WTC11 (cell line): Measurements from ENCODE around the gene BHLHE23. TPM values are rescaled to one million over a fixed set of nuclear protein-coding genes. Genes with fewer than 3 reads are reported as not detected.

Source experiments
- ATAC-seq: fragments of 200-7000 bp; cut with Tn5 transposase; 2 replicates; pipeline ENCODE4 v1.10.0; 2021; ENCODE audit warnings: mild to moderate bottlenecking, moderate library complexity
- CTCF ChIA-PET: fragments of 300-600 bp; sonication (Branson Sonifier 250); formaldehyde crosslinking; loops from one replicate; lab custom pipeline; 2021; ENCODE audit warnings: antibody characterized with exemption; lab: Charles Lee
- POLR2A ChIA-PET: fragments of 350-600 bp; sonication (Branson Sonifier 250); formaldehyde crosslinking; loops from one replicate; lab custom pipeline; 2021; ENCODE audit warnings: antibody characterized with exemption; lab: Charles Lee
- DNase-seq: peaks from one replicate; pipeline ENCODE4 v3.0.0; 2021; ENCODE audit warnings: low spot score
- H3K27ac Mint-ChIP-seq: 2 replicates; pipeline ENCODE4 v1.8.0; 2021; ENCODE audit warnings: mixed read lengths
- H3K27me3 Mint-ChIP-seq: 2 replicates; pipeline ENCODE4 v1.8.0; 2021; ENCODE audit warnings: low read depth, mild to moderate bottlenecking, moderate library complexity, mixed read lengths
- H3K36me3 Mint-ChIP-seq: 2 replicates; pipeline ENCODE4 v1.8.0; 2021; ENCODE audit warnings: mixed read lengths
- H3K4me1 Mint-ChIP-seq: 2 replicates; pipeline ENCODE4 v1.8.0; 2022; ENCODE audit warnings: mixed read lengths
- H3K4me3 Mint-ChIP-seq: 2 replicates; pipeline ENCODE4 v1.8.0; 2021; ENCODE audit warnings: mild to moderate bottlenecking, moderate library complexity, mixed read lengths
- H3K9me3 Mint-ChIP-seq: 2 replicates; pipeline ENCODE4 v1.8.0; 2021; ENCODE audit warnings: mixed read lengths
- GABPB1 ChIP-seq: sonication (generic); formaldehyde crosslinking; IDR thresholded peaks from 2 replicates; pipeline ENCODE4 v1.8.1; 2023; ENCODE audit warnings: mild to moderate bottlenecking, missing genetic modification reagents
- HMGA2 ChIP-seq: fragments of 250-450 bp; sonication (Bioruptor Pico); IDR thresholded peaks from 2 replicates; pipeline ENCODE4 v1.4.0; 2021; ENCODE audit warnings: mild to moderate bottlenecking, moderate library complexity
- KAT7 ChIP-seq: sonication (generic); formaldehyde crosslinking; IDR thresholded peaks from 2 replicates; pipeline ENCODE4 v1.8.1; 2023; ENCODE audit warnings: missing genetic modification reagents, mild to moderate bottlenecking, borderline replicate concordance
- NFE2L1 ChIP-seq: sonication (generic); formaldehyde crosslinking; IDR thresholded peaks from 2 replicates; pipeline ENCODE4 v1.8.1; 2023; ENCODE audit warnings: missing genetic modification reagents
- NFYB ChIP-seq: sonication (generic); formaldehyde crosslinking; conservative IDR thresholded peaks from 2 replicates; pipeline ENCODE4 v1.8.0; 2022; ENCODE audit warnings: low read depth, missing genetic modification reagents
- NR1H2 ChIP-seq: sonication (generic); formaldehyde crosslinking; IDR thresholded peaks from 2 replicates; pipeline ENCODE4 v1.9.0; 2021; ENCODE audit warnings: mild to moderate bottlenecking, moderate library complexity, missing genetic modification reagents
- NR3C1 ChIP-seq: sonication (generic); formaldehyde crosslinking; conservative IDR thresholded peaks from 2 replicates; pipeline ENCODE4 v1.8.1; 2023; ENCODE audit warnings: low read depth, mild to moderate bottlenecking, missing genetic modification reagents
- OVOL2 ChIP-seq: fragments of 250-450 bp; sonication (Bioruptor Pico); IDR thresholded peaks from 2 replicates; pipeline ENCODE4 v1.9.0; 2021; ENCODE audit warnings: mild to moderate bottlenecking, borderline replicate concordance
- SP1 ChIP-seq: sonication (generic); formaldehyde crosslinking; conservative IDR thresholded peaks from 2 replicates; pipeline ENCODE4 v1.8.1; 2022; ENCODE audit warnings: missing genetic modification reagents
- TEAD4 ChIP-seq: sonication (generic); formaldehyde crosslinking; IDR thresholded peaks from 2 replicates; pipeline ENCODE4 v1.8.0; 2022; ENCODE audit warnings: mild to moderate bottlenecking, missing genetic modification reagents
- ZNF263 ChIP-seq: sonication (generic); formaldehyde crosslinking; IDR thresholded peaks from 2 replicates; pipeline ENCODE4 v1.8.1; 2022; ENCODE audit warnings: low read depth, mild to moderate bottlenecking, moderate library complexity, missing genetic modification reagents
- ZNF317 ChIP-seq: sonication (generic); formaldehyde crosslinking; IDR thresholded peaks from 2 replicates; pipeline ENCODE4 v1.8.1; 2023; ENCODE audit warnings: low read depth, mild to moderate bottlenecking, moderate library complexity, missing genetic modification reagents, borderline replicate concordance
- ZNF416 ChIP-seq: fragments of 250-450 bp; sonication (Bioruptor Pico); IDR thresholded peaks from 2 replicates; pipeline ENCODE4 v1.9.0; 2021; ENCODE audit warnings: mild to moderate bottlenecking, inconsistent platforms
- ZNF423 ChIP-seq: fragments of 250-450 bp; sonication (Bioruptor Pico); IDR thresholded peaks from 2 replicates; pipeline ENCODE4 v2.1.2; 2022; ENCODE audit warnings: mild to moderate bottlenecking, moderate library complexity
- ZNF671 ChIP-seq: fragments of 250-450 bp; sonication (Bioruptor Pico); IDR thresholded peaks from 2 replicates; pipeline ENCODE4 v1.8.0; 2021; ENCODE audit warnings: mild to moderate bottlenecking
- total RNA-seq: library from RNA; stranded (reverse); gene quantifications from 3 replicates; pipeline ENCODE4 v1.2.3, GENCODE V29; 2021
- TF ChIP-seq, protein P1 (sequence below): sonication (generic); formaldehyde crosslinking; IDR thresholded peaks from 2 replicates; pipeline ENCODE4 v1.8.1; 2023; ENCODE audit warnings: mild to moderate bottlenecking, missing genetic modification reagents
- TF ChIP-seq, protein P2 (sequence below): sonication (generic); formaldehyde crosslinking; IDR thresholded peaks from 2 replicates; pipeline ENCODE4 v1.8.0; 2023; ENCODE audit warnings: mild to moderate bottlenecking, missing genetic modification reagents
- TF ChIP-seq, protein P3 (sequence below): fragments of 250-450 bp; sonication (Bioruptor Pico); IDR thresholded peaks from 2 replicates; pipeline ENCODE4 v1.9.0; 2021; ENCODE audit warnings: moderate library complexity, mild to moderate bottlenecking, inconsistent platforms, borderline replicate concordance
- TF ChIP-seq, protein P4 (sequence below): sonication (generic); formaldehyde crosslinking; conservative IDR thresholded peaks from 2 replicates; pipeline ENCODE4 v1.8.1; 2022; ENCODE audit warnings: mild to moderate bottlenecking, missing genetic modification reagents
- TF ChIP-seq, protein P5 (sequence below): sonication (generic); formaldehyde crosslinking; IDR thresholded peaks from 2 replicates; pipeline ENCODE4 v1.8.1; 2022; ENCODE audit warnings: mild to moderate bottlenecking, moderate library complexity, missing genetic modification reagents
- TF ChIP-seq, protein P6 (sequence below): sonication (generic); formaldehyde crosslinking; conservative IDR thresholded peaks from 2 replicates; pipeline ENCODE4 v1.8.1; 2023; ENCODE audit warnings: mild to moderate bottlenecking, low read depth, missing genetic modification reagents, moderate library complexity
- TF ChIP-seq, protein P7 (sequence below): fragments of 200-600 bp; IDR thresholded peaks from 2 replicates; pipeline ENCODE4 v1.8.0; 2022; ENCODE audit warnings: antibody characterized with exemption
- TF ChIP-seq, protein P8 (sequence below): sonication (generic); formaldehyde crosslinking; IDR thresholded peaks from 2 replicates; pipeline ENCODE4 v1.8.1; 2023; ENCODE audit warnings: mild to moderate bottlenecking, missing genetic modification reagents, moderate library complexity

BHLHE23 gene
- total RNA-seq, 1 experiment from 2014 or later, result 1.3 TPM

DNA sequence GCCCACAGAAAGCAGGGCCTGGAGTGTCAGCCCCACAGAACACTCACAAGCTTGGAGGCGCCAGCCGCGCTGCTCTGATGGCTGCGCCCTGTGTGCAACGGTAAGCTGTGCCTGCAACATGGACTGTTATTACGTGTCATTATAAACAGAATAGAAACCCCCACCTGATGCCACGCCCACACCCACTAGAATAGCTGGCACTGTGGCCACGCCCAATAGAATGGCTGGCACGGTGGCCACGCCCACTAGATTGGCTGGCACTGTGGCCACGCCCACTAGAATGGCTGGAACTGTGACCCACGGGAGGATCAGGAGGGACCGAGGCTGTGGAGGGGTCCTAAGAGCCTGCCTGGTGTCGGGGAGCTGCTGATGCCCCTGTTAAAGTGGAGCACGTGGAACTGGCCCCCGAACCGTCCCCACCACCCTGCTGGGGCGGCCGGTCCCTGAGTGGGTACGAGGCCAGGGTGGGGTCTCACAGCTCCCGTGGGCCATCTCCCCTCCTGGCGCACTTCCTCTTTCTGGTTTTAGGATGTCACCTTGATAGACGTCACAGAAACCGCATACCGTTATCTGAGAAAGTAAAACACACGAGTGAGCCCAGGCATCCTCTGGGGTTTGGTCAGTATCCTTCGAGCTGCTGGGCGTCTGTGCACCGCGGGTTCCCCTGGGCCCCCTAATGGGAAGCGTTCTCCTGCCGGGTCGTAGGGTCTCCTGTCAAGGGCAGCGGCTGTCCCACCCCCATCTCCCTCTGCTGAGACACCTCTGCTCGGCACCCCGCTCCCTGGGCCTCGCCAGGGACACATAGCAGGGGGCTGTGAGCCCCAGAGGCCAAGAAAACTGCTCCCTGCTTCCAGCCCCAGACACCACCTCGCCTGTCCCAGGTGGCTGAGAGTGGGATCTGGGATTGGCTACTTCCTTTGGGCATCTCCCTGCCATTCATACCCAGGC, 28.9 kb downstream of the BHLHE23 start:
- CTCF ChIA-PET, result interaction anchor here (0.8 to 3.2 kb wide), 5 partner anchors 13 to 195 kb away, joined by 3 to 14 read pairs (median 4); partner anchors contain the start of gene BHLHE23

DNA sequence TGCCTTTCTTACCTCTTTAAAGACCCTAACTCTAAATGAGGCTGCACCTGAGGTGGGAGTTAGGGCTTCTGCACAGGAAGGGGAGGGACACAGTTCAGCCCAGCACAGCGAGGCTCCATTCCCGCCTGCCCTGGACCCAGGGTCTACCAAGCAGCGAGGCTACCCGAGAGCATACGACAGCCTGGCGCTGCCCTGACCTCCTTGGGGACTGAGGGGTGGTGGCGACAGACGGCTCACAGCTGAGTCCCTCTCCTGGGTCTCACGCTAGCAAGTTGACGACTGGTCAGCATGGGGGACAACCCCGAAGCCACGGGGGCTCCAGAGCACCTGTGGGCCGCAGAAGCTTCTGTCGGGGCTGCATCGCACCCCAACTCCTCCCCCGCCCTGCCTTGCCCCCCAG, 29.9 kb downstream of the BHLHE23 start:
- Mint-ChIP-seq H3K4me1 (peaks cover 32% of the 10 kb centered on the region), H3K9me3 (no peaks in the 10 kb centered on the region), H3K4me3 (no peak overlapping the region), H3K27me3 (peaks cover 44% of the 10 kb centered on the region), H3K36me3 (no peaks in the 10 kb centered on the region), H3K27ac (no peak overlapping the region)
- CTCF ChIA-PET, result interaction anchor here (1.7 kb wide), 1 partner anchor 30 kb away, joined by 4 read pairs; the partner anchor contains the start of gene BHLHE23
- no peak for DNase-seq
- ATAC-seq, result no peak
- POLR2A ChIA-PET, result no interaction called here
- TF ChIP-seq NR3C1 (CRISPR knock-in tag), result no peak
- no peak for TF ChIP-seq ZNF317 (CRISPR knock-in tag)
- TF ChIP-seq, protein P1, sequence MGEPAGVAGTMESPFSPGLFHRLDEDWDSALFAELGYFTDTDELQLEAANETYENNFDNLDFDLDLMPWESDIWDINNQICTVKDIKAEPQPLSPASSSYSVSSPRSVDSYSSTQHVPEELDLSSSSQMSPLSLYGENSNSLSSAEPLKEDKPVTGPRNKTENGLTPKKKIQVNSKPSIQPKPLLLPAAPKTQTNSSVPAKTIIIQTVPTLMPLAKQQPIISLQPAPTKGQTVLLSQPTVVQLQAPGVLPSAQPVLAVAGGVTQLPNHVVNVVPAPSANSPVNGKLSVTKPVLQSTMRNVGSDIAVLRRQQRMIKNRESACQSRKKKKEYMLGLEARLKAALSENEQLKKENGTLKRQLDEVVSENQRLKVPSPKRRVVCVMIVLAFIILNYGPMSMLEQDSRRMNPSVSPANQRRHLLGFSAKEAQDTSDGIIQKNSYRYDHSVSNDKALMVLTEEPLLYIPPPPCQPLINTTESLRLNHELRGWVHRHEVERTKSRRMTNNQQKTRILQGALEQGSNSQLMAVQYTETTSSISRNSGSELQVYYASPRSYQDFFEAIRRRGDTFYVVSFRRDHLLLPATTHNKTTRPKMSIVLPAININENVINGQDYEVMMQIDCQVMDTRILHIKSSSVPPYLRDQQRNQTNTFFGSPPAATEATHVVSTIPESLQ (CRISPR knock-in tag), result no peak
- TF ChIP-seq TEAD4 (CRISPR knock-in tag), result no peak
- no peak for TF ChIP-seq ZNF423
- TF ChIP-seq, protein P2, sequence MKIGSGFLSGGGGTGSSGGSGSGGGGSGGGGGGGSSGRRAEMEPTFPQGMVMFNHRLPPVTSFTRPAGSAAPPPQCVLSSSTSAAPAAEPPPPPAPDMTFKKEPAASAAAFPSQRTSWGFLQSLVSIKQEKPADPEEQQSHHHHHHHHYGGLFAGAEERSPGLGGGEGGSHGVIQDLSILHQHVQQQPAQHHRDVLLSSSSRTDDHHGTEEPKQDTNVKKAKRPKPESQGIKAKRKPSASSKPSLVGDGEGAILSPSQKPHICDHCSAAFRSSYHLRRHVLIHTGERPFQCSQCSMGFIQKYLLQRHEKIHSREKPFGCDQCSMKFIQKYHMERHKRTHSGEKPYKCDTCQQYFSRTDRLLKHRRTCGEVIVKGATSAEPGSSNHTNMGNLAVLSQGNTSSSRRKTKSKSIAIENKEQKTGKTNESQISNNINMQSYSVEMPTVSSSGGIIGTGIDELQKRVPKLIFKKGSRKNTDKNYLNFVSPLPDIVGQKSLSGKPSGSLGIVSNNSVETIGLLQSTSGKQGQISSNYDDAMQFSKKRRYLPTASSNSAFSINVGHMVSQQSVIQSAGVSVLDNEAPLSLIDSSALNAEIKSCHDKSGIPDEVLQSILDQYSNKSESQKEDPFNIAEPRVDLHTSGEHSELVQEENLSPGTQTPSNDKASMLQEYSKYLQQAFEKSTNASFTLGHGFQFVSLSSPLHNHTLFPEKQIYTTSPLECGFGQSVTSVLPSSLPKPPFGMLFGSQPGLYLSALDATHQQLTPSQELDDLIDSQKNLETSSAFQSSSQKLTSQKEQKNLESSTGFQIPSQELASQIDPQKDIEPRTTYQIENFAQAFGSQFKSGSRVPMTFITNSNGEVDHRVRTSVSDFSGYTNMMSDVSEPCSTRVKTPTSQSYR (CRISPR knock-in tag), result no peak
- no peak for TF ChIP-seq NR1H2
- no peak for TF ChIP-seq KAT7 (CRISPR knock-in tag)
- TF ChIP-seq, protein P3, sequence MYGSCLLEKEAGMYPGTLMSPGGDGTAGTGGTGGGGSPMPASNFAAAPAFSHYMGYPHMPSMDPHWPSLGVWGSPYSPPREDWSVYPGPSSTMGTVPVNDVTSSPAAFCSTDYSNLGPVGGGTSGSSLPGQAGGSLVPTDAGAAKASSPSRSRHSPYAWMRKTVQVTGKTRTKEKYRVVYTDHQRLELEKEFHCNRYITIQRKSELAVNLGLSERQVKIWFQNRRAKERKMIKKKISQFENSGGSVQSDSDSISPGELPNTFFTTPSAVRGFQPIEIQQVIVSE, result no peak
- TF ChIP-seq, protein P4, sequence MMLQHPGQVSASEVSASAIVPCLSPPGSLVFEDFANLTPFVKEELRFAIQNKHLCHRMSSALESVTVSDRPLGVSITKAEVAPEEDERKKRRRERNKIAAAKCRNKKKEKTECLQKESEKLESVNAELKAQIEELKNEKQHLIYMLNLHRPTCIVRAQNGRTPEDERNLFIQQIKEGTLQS (CRISPR knock-in tag), result no peak
- no peak for TF ChIP-seq SP1
- TF ChIP-seq, protein P5, sequence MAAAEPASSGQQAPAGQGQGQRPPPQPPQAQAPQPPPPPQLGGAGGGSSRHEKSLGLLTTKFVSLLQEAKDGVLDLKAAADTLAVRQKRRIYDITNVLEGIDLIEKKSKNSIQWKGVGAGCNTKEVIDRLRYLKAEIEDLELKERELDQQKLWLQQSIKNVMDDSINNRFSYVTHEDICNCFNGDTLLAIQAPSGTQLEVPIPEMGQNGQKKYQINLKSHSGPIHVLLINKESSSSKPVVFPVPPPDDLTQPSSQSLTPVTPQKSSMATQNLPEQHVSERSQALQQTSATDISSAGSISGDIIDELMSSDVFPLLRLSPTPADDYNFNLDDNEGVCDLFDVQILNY, result no peak
- TF ChIP-seq, protein P6, sequence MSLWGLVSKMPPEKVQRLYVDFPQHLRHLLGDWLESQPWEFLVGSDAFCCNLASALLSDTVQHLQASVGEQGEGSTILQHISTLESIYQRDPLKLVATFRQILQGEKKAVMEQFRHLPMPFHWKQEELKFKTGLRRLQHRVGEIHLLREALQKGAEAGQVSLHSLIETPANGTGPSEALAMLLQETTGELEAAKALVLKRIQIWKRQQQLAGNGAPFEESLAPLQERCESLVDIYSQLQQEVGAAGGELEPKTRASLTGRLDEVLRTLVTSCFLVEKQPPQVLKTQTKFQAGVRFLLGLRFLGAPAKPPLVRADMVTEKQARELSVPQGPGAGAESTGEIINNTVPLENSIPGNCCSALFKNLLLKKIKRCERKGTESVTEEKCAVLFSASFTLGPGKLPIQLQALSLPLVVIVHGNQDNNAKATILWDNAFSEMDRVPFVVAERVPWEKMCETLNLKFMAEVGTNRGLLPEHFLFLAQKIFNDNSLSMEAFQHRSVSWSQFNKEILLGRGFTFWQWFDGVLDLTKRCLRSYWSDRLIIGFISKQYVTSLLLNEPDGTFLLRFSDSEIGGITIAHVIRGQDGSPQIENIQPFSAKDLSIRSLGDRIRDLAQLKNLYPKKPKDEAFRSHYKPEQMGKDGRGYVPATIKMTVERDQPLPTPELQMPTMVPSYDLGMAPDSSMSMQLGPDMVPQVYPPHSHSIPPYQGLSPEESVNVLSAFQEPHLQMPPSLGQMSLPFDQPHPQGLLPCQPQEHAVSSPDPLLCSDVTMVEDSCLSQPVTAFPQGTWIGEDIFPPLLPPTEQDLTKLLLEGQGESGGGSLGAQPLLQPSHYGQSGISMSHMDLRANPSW, result no peak
- TF ChIP-seq, protein P7, sequence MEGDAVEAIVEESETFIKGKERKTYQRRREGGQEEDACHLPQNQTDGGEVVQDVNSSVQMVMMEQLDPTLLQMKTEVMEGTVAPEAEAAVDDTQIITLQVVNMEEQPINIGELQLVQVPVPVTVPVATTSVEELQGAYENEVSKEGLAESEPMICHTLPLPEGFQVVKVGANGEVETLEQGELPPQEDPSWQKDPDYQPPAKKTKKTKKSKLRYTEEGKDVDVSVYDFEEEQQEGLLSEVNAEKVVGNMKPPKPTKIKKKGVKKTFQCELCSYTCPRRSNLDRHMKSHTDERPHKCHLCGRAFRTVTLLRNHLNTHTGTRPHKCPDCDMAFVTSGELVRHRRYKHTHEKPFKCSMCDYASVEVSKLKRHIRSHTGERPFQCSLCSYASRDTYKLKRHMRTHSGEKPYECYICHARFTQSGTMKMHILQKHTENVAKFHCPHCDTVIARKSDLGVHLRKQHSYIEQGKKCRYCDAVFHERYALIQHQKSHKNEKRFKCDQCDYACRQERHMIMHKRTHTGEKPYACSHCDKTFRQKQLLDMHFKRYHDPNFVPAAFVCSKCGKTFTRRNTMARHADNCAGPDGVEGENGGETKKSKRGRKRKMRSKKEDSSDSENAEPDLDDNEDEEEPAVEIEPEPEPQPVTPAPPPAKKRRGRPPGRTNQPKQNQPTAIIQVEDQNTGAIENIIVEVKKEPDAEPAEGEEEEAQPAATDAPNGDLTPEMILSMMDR, result no peak
- no peak for TF ChIP-seq GABPB1 (CRISPR knock-in tag)
- TF ChIP-seq ZNF263 (CRISPR knock-in tag), result no peak
- TF ChIP-seq ZNF416 (CRISPR knock-in tag), result no peak
- no peak for TF ChIP-seq NFYB
- TF ChIP-seq OVOL2 (CRISPR knock-in tag), result no peak

More for the DNA sequence above, 28.9 kb downstream of the BHLHE23 start:
- H3K27me3 Mint-ChIP-seq, result peaks cover 35% of the 10 kb centered on the region
- no peaks in the 10 kb centered on the region for H3K9me3 Mint-ChIP-seq
- no peak overlapping the region for H3K4me3 Mint-ChIP-seq
- H3K4me1 Mint-ChIP-seq, result peaks cover 37% of the 10 kb centered on the region
- no peak for DNase-seq
- no peak for ATAC-seq
- H3K36me3 Mint-ChIP-seq, result no peaks in the 10 kb centered on the region
- POLR2A ChIA-PET, result no interaction called here
- TF ChIP-seq ZNF317 (CRISPR knock-in tag) (no peak), HMGA2 (CRISPR knock-in tag) (no peak), NFE2L1 (CRISPR knock-in tag) (no peak), ZNF671 (CRISPR knock-in tag) (no peak)
- TF ChIP-seq, protein P8, sequence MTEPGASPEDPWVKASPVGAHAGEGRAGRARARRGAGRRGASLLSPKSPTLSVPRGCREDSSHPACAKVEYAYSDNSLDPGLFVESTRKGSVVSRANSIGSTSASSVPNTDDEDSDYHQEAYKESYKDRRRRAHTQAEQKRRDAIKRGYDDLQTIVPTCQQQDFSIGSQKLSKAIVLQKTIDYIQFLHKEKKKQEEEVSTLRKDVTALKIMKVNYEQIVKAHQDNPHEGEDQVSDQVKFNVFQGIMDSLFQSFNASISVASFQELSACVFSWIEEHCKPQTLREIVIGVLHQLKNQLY (CRISPR knock-in tag), result no peak
- TF ChIP-seq, all 79 proteins: peak for 0
- no peak overlapping the region for H3K27ac Mint-ChIP-seq
